ENCODE measurements around the gene TRHDE. TPM values are rescaled to one million over a fixed set of nuclear protein-coding genes. Genes with fewer than 3 reads are reported as not detected.

TRHDE gene
- total and polyA plus RNA-seq, 9 of the 15 experiments (the other 6 are each of a cell fraction or from before 2014, with no cell fraction given), result 0.03 to 0.29 (median 0.09) TPM

GRCh38 chr12:72472350-72472749 is 200.2 kb downstream of the TRHDE start (continued):
- TF ChIP-seq, protein P1, sequence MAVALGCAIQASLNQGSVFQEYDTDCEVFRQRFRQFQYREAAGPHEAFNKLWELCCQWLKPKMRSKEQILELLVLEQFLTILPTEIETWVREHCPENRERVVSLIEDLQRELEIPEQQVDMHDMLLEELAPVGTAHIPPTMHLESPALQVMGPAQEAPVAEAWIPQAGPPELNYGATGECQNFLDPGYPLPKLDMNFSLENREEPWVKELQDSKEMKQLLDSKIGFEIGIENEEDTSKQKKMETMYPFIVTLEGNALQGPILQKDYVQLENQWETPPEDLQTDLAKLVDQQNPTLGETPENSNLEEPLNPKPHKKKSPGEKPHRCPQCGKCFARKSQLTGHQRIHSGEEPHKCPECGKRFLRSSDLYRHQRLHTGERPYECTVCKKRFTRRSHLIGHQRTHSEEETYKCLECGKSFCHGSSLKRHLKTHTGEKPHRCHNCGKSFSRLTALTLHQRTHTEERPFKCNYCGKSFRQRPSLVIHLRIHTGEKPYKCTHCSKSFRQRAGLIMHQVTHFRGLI (CRISPR knock-in tag; IDR thresholded peaks at IDR 0.05), result no peak
- TF ChIP-seq RBM25 (IDR thresholded peaks at IDR 0.05; ENCODE audit: low read depth, low read length, severe bottlenecking), result peak; percentile 54
- no peak for TF ChIP-seq BCOR (IDR thresholded peaks at IDR 0.05)
- TF ChIP-seq, protein P2, sequence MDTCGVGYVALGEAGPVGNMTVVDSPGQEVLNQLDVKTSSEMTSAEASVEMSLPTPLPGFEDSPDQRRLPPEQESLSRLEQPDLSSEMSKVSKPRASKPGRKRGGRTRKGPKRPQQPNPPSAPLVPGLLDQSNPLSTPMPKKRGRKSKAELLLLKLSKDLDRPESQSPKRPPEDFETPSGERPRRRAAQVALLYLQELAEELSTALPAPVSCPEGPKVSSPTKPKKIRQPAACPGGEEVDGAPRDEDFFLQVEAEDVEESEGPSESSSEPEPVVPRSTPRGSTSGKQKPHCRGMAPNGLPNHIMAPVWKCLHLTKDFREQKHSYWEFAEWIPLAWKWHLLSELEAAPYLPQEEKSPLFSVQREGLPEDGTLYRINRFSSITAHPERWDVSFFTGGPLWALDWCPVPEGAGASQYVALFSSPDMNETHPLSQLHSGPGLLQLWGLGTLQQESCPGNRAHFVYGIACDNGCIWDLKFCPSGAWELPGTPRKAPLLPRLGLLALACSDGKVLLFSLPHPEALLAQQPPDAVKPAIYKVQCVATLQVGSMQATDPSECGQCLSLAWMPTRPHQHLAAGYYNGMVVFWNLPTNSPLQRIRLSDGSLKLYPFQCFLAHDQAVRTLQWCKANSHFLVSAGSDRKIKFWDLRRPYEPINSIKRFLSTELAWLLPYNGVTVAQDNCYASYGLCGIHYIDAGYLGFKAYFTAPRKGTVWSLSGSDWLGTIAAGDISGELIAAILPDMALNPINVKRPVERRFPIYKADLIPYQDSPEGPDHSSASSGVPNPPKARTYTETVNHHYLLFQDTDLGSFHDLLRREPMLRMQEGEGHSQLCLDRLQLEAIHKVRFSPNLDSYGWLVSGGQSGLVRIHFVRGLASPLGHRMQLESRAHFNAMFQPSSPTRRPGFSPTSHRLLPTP (IDR thresholded peaks at IDR 0.05; ENCODE audit: borderline replicate concordance, extremely low read depth, insufficient read length), result no peak
- no peak for TF ChIP-seq ZNF695 (CRISPR knock-in tag; IDR thresholded peaks at IDR 0.05)

GRCh38 chr12:72476301-72476700 is 204.1 kb downstream of the TRHDE start:
- intact Hi-C loops (cut with micrococcal nuclease), result no loop called here
- H3K4me3 ChIP-seq, result no peak overlapping the region
- WGBS (ENCODE audit: insufficient coverage, low coverage, missing lambda C conversion rate), result 3% methylated on average over 2 of the region's 2 CpGs
- DNase-seq (ENCODE audit: extremely low read depth in 1 of 4, low spot score in 3 of 4) (no peak), ATAC-seq (no peak), FAIRE-seq (no peak)
- BruUV-seq (replicated peaks), result no TSS peak
- no peak for TF ChIP-seq MCM2 (IDR thresholded peaks at IDR 0.05; ENCODE audit: low read depth)
- H3K4me1 ChIP-seq (replicated peaks in 1 of 2; ENCODE audit: control insufficient read depth in 2 of 2, insufficient read depth in 2 of 2, low read length in 2 of 2), result no peaks in the 10 kb centered on the region
- in situ Hi-C loops (cut with MboI), result no loop called here
- no peak overlapping the region for H3K27ac ChIP-seq (ENCODE audit: extremely low read depth, low read depth, low read length)
- no peak overlapping the region for H3K4me2 ChIP-seq (ENCODE audit: insufficient read depth, low read length)
- H2AFZ ChIP-seq (ENCODE audit: low read depth, low read length), result no peak overlapping the region
- H3K9ac ChIP-seq (ENCODE audit: insufficient read depth in 1 of 2, low read depth in 2 of 2, low read length in 2 of 2), result no peak overlapping the region
- H3K27me3 ChIP-seq (ENCODE audit: control insufficient read depth in 2 of 2, insufficient read depth in 2 of 2, low read length in 2 of 2), result no peaks in the 10 kb centered on the region
- no peaks in the 10 kb centered on the region for H3K9me1 ChIP-seq (ENCODE audit: control insufficient read depth, insufficient read depth, low read length)
- no peaks in the 10 kb centered on the region for H3K9me3 ChIP-seq (replicated peaks; ENCODE audit: control insufficient read depth, insufficient read depth, low read depth, low read length)
- no peaks in the 10 kb centered on the region for H4K20me1 ChIP-seq (replicated peaks; ENCODE audit: control insufficient read depth, insufficient read depth, low read length)
- no peaks in the 10 kb centered on the region for H3K79me2 ChIP-seq (ENCODE audit: control insufficient read depth, insufficient read depth, low read length)
- ChIA-PET POLR2A (no interaction called here), CTCF (ENCODE audit: low intra/inter-chr PET ratio) (no interaction called here)
- no peaks in the 10 kb centered on the region for H3K36me3 ChIP-seq (ENCODE audit: control insufficient read depth, insufficient read depth, low read length)
